Caki2 (cell line): ENCODE measurements around the gene NCOR1. TPM values are rescaled to one million over a fixed set of nuclear protein-coding genes. Genes with fewer than 3 reads are reported as not detected.
"Not testable (repeated sequence)": the region's sequence is repeated elsewhere in the genome, so short reads cannot be mapped to it uniquely, and the experiment has no call there.

Experiments used
- DNase-seq: peaks from one replicate; pipeline ENCODE4 v3.0.0-alpha.2; 2015; ENCODE audit warnings: low read depth
- in situ Hi-C: cut with HindIII; loops from 2 replicates; pipeline ENCODE4 v1.10.0; 2016; ENCODE audit warnings: low sequenced_read_pairs, low pct_unique_long_range_greater_than_20kb, mixed read lengths
- total RNA-seq: library from RNA; depleted of rRNA; stranded (reverse); fragments of >200 nt; shearing (Covaris generic); gene quantifications from 2 replicates; pipeline ENCODE4 v1.2.3, GENCODE V29; 2014; ENCODE audit warnings: low replicate concordance

NCOR1 gene
- total RNA-seq, 1 experiment from 2014 or later = 164 TPM

DNA sequence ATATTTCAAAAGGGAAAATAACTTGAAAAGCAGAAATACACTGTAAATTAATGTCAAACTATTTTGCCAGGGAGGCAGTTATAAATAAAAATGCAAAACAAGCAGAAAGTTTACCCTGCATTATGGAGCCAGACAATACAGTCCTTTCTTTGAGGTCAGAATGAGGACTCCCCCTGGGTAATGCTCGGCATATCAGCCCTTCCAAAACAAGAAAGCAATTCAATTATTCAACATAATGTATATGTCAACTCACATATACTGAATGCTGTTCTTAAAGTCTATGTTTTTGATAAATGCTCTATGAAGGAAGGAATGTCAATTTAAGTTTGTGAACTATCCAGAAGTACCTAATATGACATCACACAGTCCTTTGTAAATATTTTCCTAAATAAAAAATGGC is 143.3 kb downstream of the NCOR1 start:
- in situ Hi-C loops = no loop called here
- DNase-seq = no peak

DNA sequence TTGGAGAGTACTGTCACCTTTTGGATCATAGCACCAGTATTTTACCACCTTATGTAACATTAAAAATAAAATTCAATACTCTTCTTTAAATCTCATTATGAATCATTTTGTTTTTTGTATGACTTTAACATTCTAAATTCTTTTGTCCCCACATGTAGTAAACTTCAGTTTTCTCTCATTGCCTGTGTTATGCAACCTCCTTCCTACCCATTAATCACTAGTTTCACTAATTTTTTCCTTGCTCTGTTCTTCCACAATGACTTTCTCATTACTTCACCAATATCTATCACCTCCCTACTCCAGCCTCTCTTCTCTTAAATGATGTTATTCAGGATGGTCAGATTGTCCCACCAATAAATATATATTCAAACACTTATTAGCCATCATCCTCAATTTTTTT is 147.0 kb downstream of the NCOR1 start:
- DNase-seq = no peak
- in situ Hi-C loops = no loop called here

DNA sequence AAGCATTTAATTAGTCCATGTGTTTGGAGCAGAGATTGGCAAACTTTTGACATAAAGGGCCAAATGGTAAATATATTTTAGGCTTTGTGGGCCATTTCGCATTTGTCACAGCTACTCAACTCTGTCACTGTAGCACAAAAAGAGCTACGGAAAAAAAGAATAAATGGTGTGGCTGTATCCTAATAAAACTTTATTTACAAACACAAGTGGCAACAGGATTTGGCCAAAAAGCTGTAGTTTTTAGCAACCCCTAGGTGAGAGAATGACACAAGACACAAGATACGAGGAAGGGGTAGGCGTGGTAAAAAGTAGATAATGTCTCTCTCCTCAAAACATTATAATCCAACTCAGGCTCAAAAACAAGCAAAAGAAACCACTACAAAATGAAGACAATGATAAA is 149.2 kb downstream of the NCOR1 start:
- no peak for DNase-seq
- in situ Hi-C loops = no loop called here

DNA sequence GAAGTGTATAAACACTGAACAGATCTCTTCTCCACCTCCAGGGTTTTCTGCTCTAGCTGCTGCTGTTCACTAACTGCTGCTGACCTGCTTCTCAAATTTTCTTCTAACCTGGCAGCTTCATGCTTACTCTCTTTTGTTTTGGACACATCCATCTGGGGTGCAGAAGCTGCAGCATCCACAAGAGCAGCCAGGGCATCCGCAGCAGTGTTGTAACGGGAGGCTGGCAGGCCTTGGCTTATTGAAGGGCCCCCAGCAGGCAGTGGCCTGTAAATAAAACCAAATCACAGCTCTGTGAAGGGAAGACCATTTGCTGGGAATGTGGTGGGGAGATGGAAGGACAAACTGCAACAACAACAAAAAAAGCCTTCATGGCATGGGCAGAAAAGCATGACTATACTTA is 153.7 kb downstream of the NCOR1 start:
- no peak for DNase-seq
- in situ Hi-C loops = no loop called here

DNA sequence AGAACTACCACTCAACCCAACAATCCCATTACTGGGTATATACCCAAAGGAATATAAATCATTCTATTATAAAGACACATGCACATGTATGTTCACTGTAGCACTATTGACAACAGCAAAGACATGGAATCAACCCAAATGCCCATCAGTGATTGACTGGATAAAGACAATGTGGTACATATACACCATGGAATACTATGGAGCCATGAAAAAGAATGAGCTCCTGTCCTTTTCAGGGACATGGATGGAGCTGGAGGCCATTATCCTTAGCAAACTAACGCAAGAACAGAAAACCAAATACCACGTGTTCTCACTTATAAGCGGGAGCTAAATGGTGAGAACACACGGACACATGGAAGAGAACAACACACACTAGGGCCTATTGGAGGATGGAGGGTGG is 160.2 kb downstream of the NCOR1 start:
- DNase-seq, in situ Hi-C loops: not testable (repeated sequence)

DNA sequence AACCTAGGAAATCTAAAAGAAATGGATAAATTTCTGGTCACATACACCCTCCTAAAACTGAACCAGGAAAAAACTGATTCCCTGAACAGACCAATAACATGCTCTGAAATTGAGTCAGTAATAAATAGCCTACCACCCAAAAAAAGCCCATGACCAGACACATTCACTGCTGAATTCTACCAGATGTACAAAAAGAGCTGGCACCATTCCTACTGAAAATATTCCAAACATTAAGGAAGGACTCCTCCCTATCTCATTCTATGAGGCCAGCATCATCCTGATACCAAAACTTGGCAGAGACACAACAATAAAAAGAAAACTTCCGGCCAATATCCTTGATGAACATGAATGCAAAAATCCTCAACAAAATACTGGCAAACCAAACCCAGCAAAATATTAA is 162.8 kb downstream of the NCOR1 start:
- in situ Hi-C loops = no loop called here
- DNase-seq = no peak

DNA sequence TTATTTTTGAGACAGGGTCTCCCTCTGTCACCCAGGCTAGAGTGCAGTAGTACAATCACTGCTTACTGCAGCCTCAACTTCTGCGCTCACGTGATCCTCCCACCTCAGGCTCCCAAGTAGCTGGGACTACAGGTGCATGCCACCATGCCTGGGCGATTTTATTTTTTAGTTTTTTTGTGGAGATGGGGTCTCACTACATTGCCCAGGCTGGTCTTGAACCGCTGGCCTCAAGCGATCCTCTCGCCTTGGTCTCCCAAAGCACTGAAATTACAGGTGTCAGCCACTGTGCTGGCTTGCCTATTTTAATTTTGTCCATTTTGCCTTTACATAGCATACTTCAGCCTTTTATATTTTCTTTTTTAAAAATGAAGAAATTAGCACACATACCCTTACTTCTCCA is 164.5 kb downstream of the NCOR1 start:
- in situ Hi-C loops = no loop called here
- no peak for DNase-seq

DNA sequence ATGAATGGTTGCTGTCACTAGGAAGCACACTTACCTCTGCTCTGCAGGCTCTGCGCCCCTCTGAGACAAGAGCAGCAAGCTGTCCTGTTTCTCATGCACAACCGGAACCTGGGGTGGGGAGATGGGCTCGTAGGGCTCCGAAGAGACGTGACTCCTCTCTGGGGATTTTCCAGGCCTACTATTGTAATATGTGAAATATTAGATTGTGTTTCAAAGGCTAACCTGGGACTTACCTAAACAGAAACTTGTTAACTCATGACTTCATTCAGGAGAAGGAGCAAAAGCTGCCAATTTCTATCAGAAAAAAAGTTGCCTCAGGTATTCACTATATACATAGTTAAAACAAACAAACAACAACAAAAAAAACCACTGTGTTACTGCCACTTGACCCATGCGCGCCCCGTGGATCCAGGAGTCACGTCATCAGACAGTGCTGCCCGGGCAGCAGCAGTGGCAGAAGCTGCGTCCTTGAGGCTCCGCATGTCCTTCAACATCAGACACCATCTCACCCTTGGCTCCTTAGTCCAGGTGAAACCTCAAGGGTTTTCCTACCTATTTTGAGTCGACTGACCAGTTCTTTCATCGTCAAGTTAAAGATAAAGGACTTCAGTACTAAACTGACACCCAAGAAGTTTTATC is 166.4 kb downstream of the NCOR1 start:
- DNase-seq = no peak

DNA sequence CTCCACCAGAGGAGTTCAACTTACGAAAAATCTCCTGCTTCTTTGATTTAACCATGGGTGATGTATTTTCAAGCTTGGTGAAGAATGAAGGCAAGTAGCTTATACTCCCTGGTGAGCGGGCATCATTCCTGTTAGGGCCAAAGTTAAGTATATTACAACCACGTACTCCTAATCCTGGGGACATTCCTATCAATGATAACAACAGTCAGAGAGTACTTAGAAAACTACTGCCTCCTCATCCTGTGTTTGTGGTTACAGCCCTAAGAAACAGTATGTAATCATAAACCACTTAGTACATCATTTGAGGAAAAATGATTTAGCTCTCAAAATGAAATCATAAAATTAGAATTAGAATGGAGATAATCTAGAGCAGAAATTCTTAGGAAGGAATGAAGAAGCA is 168.4 kb downstream of the NCOR1 start:
- in situ Hi-C loops = no loop called here
- DNase-seq = no peak

More for the DNA sequence above, 166.4 kb downstream of the NCOR1 start:
- in situ Hi-C loops = no loop called here

DNA sequence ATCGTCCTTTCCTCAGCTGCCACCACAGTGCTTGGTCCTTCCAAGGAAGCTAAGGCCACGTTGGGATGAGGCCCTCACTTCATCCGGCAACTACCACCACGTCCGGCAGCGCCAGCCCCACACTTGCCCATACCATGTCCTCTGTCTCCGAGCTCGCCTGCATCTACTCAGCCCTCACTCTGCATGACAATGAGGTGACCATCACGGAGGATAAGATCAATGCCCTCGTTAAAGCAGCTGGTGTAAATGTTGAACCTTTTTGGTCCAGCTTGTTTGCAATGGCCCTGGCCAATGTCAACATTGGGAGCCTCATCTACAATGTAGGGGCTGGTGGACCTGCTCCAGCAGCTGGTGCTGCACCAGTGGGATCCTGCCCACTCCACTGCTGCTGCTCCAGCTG is 170.8 kb downstream of the NCOR1 start:
- no peak for DNase-seq
- in situ Hi-C loops = no loop called here

DNA sequence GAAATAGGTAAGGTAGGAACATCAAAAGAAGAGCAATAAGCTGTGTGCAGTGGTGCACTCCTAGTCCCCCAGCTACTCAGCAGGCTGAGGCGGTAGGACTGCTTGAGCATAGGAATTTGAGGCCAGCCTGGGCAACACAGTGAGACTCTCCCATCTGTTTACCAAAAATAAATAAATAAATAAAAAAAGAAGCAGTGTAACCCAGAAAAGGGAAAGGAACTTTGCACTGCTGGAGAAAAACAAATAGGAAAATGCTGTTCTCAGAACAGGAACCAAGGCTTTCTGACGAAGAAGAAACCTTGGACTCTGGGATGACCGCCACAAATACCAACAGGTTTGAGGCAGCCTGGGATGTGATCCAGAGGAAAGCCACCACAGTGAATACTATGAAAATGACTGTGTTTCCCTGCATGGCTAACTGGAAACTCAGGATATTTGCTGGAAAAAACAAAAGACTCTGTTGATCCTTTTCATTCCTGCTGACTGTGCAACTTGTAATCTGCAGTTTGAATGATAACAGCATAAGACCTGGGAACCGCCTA is 174.6 kb downstream of the NCOR1 start:
- in situ Hi-C loops = no loop called here
- no peak for DNase-seq

DNA sequence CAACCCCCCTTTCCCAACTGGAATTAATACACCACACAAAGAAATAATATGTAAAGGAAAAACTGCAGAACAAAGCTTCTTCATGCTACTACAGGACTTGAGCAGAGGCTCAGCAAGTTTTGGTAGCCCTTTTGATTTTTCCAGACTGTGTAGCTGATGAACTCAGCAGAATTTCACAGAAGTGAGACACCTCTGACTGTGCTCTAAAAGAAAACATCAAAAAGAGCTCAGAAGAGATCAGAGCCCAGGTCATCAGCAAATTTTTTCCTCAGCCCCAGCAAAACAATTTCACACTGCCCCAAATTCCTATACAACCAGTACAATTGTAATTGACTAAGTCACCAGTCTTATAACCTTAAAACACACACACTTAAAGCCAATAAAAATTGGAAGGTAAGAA is 177.7 kb downstream of the NCOR1 start:
- no peak for DNase-seq
- in situ Hi-C loops = no loop called here

DNA sequence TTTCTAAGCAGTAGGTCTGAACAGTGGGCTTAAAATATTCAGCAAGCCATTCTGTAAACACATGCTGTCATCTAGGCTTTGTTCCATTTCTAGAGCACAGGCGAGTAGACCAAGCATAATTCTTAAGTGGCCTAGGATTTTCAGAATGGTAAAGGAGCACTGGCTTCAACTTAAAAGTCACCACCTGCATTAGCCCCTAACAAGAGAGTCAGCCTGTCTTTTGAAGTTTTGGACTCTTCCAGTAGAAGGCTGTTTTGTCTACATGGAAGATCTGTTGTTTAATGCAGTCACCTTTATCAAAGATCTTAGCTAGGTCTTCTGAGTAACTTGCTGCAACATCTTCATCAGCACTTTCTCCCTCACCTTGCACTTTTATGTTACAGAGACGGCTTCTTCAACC is 179.1 kb downstream of the NCOR1 start:
- no peak for DNase-seq
- in situ Hi-C loops = no loop called here

DNA sequence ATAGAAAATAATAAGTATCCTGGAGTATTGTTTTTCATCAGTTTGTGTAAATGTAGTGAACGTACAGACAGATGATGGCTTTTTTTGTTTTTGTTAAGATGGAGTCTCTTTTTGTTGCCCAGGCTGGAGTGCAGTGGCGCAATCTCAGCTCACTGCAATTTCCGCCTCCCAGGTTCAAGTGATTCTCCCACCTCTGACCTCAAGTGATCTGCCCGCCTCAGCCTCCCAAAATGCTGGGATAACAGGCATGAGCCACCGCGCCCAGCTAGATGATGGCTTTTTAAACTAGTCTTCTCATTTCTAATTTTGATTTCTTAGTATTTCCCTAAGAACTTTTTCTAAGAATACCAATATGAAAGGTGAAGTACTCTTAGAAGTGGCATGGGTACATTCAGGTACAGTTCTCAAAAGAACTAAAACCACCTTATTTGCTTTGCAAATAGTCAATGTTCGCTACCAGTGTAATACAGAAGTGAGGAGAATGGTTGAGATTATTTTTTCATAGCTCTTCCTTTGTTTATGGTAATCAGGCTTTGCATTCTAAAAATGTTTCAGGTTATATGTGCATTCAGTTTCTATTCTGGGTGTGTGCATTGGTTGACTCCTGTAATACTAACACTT is 181.5 kb downstream of the NCOR1 start:
- no peak for DNase-seq
- in situ Hi-C loops = no loop called here

DNA sequence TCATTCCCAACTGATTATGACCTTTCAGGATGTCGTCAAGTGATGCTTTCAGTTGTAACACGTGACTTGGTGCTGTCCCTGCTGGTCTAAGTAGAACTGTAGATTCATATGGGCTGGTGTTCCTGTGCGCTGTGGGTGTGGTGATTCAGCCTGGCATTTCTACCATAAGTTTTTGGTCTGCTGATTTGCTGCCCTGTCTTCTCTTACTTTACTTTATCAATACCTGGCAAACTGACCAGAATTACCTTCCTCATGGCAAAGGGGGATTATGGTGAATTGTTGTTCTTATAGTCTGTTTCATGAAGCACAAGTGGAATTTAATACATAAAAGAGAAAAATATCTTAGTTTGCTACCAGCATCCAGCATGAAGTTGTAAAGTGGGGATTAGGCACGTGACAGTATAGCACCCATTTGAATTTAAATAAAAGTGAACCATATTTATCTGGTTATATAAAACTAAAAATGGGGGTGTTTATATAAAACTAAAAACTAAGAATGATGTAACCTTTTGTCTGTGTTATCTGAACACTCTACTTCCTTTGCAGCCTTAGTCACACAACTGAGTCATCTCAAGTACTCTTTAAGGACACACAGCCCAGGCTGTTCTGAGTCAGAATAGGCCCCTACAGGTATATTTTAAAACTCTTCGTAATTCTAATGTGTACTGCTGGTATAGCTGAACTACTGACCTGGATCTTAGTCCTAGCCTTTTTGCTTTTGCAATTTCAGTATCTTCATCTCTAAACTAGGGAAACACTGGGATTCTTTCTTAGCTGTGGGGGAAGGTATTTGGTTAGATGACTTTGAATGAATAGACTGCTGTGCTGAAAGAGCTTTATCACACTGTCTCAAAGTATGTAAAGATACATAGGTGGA is 187.4 kb downstream of the NCOR1 start:
- in situ Hi-C loops = no loop called here
- peak; percentile 60 for DNase-seq

DNA sequence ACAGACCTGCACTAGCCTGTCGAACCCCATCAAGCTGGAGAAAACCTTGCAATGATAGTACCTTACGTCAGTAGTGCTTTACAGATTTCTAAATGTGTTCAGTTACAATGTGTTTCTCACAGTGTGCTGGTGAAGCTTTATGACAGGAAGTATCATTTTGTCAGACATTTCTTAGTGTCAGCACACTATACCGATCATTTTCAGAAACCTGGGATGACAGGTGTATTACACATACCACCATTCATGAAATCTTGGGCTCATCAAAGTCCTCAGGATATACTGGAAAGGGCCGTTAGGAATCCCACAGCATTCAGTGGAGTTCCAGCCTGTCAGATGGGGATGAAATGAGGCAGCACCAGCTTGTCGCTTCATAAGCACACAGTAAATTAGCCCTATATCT is 188.4 kb downstream of the NCOR1 start:
- in situ Hi-C loops = no loop called here
- no peak for DNase-seq

DNA sequence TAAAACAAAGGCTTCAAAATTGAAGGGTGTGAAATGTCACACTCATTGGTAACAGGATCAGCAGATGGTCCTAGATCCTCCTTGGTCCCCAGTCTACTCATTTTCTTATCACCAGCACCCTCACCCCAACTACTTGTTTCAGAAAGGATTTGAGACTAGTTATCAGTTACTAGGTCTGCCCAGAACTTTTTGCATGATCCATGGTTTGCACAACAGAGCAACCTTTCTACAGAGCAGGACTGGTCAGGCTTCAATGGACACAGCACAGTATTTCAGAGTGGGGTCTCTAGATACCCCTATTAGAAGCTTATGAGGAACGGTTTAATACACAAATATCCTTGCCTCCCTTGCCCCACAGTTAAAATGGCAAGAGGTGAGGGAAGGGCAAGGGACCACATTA is 190.1 kb downstream of the NCOR1 start:
- no peak for DNase-seq
- in situ Hi-C loops = no loop called here

DNA sequence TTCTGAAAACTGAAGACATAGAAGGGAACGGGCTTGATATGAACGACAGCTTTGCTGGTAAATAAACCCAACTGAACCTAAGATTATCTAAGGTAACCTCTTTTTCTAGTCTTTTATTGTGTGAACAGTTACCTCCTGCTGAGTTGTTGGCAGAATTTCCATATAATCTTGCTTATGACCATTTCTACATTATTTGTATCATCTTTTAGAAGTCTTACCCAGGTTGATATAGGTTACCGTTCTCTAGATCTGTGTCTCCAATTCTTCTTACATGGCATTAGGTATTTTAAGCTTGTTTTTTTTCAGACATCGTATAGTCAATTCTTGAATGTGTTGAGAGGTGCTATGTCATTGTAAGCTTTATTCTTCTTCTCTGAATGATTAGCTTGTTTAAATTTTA is 191.5 kb downstream of the NCOR1 start:
- in situ Hi-C loops = no loop called here
- no peak for DNase-seq

DNA sequence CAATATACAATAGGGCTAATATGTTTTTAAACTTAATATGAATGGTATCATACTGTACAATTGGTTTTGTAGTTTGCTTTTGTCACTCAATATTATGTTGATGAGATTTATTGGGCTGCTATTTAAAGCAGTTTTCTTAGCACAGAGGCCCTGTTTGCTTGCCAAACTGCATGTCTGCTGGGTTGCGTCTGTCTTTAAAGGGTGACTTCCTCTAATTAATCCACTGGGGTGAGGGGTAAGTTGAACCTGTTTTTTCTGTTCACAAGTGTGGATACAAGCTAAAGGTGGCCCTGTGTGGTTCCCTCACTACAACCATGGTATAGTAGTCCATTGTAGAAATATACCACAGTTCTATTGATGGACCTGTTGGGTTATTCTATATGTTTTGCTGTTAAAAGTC is 196.0 kb downstream of the NCOR1 start:
- in situ Hi-C loops = no loop called here

More for the DNA sequence above, 196.0 kb downstream of the NCOR1 start:
- no peak for DNase-seq
